ENCODE data around the gene ZNF107. TPM values are rescaled to one million over a fixed set of nuclear protein-coding genes. Genes with fewer than 3 reads are reported as not detected.

The ZNF107 gene
- total and polyA plus RNA-seq, 2 of the 4 experiments (the other 2 are of a cell fraction): 2.0 to 2.5 TPM

- TF ChIP-seq RFX5 (IDR thresholded peaks at IDR 0.05; ENCODE audit: low read depth, low read length): no peak
- no peak for TF ChIP-seq CTCF (conservative IDR thresholded peaks at IDR 0.05; ENCODE audit: low read depth, low read length)
- TF ChIP-seq BHLHE40 (IDR thresholded peaks at IDR 0.05; ENCODE audit: low read depth, low read length): no peak
- no peak for TF ChIP-seq ELK1 (IDR thresholded peaks at IDR 0.05; ENCODE audit: borderline replicate concordance, low read depth, low read length)
- TF ChIP-seq CHD1 (IDR thresholded peaks at IDR 0.05; ENCODE audit: low read depth, low read length): no peak
- no peak for TF ChIP-seq RAD21 (IDR thresholded peaks at IDR 0.05; ENCODE audit: low read length)
- TF ChIP-seq RCOR1 (IDR thresholded peaks at IDR 0.05; ENCODE audit: insufficient replicate concordance, low read length): no peak
- H2BK20ac ChIP-seq (ENCODE audit: low read depth, low read length): no peak overlapping the region
- no CpG with 5 or more reads among the region's 8 CpGs for WGBS, 2 experiments (ENCODE audit: extremely low coverage in 2 of 2, insufficient read length in 1 of 2)
- H3K4me3 ChIP-seq (ENCODE audit: insufficient read depth, low read depth, low read length): no peak overlapping the region
- no peak overlapping the region for H4K5ac ChIP-seq (ENCODE audit: low read depth, low read length)
- no peaks in the 10 kb centered on the region for H3K9me1 ChIP-seq (ENCODE audit: insufficient read depth, low read length)
- no peak for DNase-seq
- no peaks in the 10 kb centered on the region for H4K20me1 ChIP-seq (ENCODE audit: insufficient read depth, low read length)
- H2BK15ac ChIP-seq (ENCODE audit: low read depth, low read length): no peak overlapping the region
- no peak overlapping the region for H3K56ac ChIP-seq (ENCODE audit: extremely low read depth, insufficient read depth, low read length)
- no peak overlapping the region for H2AK5ac ChIP-seq (ENCODE audit: low read depth, low read length)
- H3K14ac ChIP-seq (replicated peaks; ENCODE audit: low read depth, low read length): no peak overlapping the region
- no peak overlapping the region for H2AK9ac ChIP-seq (replicated peaks; ENCODE audit: low read depth, low read length, poor library complexity)
- H3K27ac ChIP-seq (ENCODE audit: insufficient read depth, low read length): no peak overlapping the region
- H3K27me3 ChIP-seq (ENCODE audit: control insufficient read depth, insufficient read depth, low read length): no peaks in the 10 kb centered on the region
- H3K79me1 ChIP-seq (ENCODE audit: low read depth in 1 of 2, low read length in 2 of 2): peaks cover 0 to 20% of the 10 kb centered on the region in 2 experiments; a peak in 3 of 4 replicates
- H3K18ac ChIP-seq (ENCODE audit: low read depth, low read length): no peak overlapping the region
- H3K9ac ChIP-seq (ENCODE audit: low read depth, low read length): no peak overlapping the region
- in situ Hi-C loops (cut with MboI; ENCODE audit: low sequenced_read_pairs): no loop called here
- H3K4ac ChIP-seq (ENCODE audit: low read depth, low read length): no peak overlapping the region
- no peak overlapping the region for H4K8ac ChIP-seq (ENCODE audit: low read depth in 2 of 2, low read length in 2 of 2)
- ChIA-PET CTCF (no interaction called here), POLR2A (ENCODE audit: unreplicated experiment) (no interaction called here)
- no peak overlapping the region for H2AFZ ChIP-seq (replicated peaks; ENCODE audit: low read length, poor library complexity)
- H3K9me3 ChIP-seq (ENCODE audit: control insufficient read depth, insufficient read depth, low read length): peaks cover 2% of the 10 kb centered on the region; the same call in 1 of the 2 replicates
- H2BK120ac ChIP-seq (ENCODE audit: low read depth, low read length): no peak overlapping the region
- no peak overlapping the region for H4K91ac ChIP-seq (ENCODE audit: insufficient read depth, low read depth, low read length)
- H3K4me2 ChIP-seq (ENCODE audit: low read depth, low read length): no peak overlapping the region
- peaks cover 17% of the 10 kb centered on the region for H3K36me3 ChIP-seq (ENCODE audit: control insufficient read depth, insufficient read depth, low read length)
- H2BK5ac ChIP-seq (ENCODE audit: low read depth, low read length, poor library complexity, severe bottlenecking): no peak overlapping the region
- ATAC-seq (ENCODE audit: low read depth): no peak
- no peak overlapping the region for H3K23ac ChIP-seq (ENCODE audit: low read depth, low read length)
- BruUV-seq (replicated peaks): no TSS peak
- intact Hi-C loops (cut with micrococcal nuclease): no loop called here
- no peaks in the 10 kb centered on the region for H3K4me1 ChIP-seq (ENCODE audit: control insufficient read depth, insufficient read depth, low read length)
- dilution Hi-C loops (cut with HindIII; ENCODE audit: low sequenced_read_pairs, unreplicated experiment): no loop called here
These were observed 6.5 kb downstream of the ZNF107 start for GRCh38 chr7:64672414-64672813.
